ENCODE measurements around the gene VSIR.

The VSIR gene

DNA sequence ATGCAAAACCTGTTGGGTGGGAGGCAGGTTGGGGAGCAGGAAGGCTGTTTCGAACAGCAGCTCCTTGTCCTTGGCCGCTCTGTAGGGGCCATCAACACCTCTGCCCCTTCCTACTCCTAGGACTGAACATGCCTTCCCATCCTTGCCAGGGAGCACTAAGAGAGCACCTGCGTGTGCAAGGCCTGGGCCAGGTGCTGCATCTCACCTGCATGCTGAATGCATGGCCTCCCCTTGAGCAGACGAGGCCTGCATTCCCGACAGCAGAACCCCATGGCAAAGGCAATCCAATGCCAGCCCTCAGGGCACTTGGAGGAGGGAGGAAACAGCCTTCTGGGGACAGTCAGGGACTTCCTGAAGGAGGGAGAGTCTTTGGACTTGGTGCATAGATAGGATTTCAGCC, 11.0 kb downstream of the VSIR start:
- H3K27me3 ChIP-seq (ENCODE audit: insufficient read depth, low read length, poor library complexity, severe bottlenecking) = no peaks in the 10 kb centered on the region
- H3F3A ChIP-seq (ENCODE audit: low read depth) = no peaks in the 10 kb centered on the region
- H3K4me2 ChIP-seq (ENCODE audit: low read depth, low read length, poor library complexity, severe bottlenecking) = no peak overlapping the region
- H4K20me1 ChIP-seq (ENCODE audit: insufficient read depth, low read length, poor library complexity, severe bottlenecking) = no peaks in the 10 kb centered on the region
- no peaks in the 10 kb centered on the region for H3K9me3 ChIP-seq (ENCODE audit: insufficient read depth, low read depth, low read length)
- no peak overlapping the region for H3K9ac ChIP-seq (ENCODE audit: low read depth, low read length, poor library complexity, severe bottlenecking)
- H2AFZ ChIP-seq (ENCODE audit: low read length) = no peak overlapping the region
- H3K4me1 ChIP-seq (ENCODE audit: insufficient read depth, low read length, poor library complexity, severe bottlenecking) = peaks cover 22% of the 10 kb centered on the region
- no peaks in the 10 kb centered on the region for H3K9me2 ChIP-seq (replicated peaks; ENCODE audit: low read depth, low read length)
- H3K36me3 ChIP-seq (ENCODE audit: insufficient read depth, low read length) = no peaks in the 10 kb centered on the region
- H3K79me2 ChIP-seq (ENCODE audit: insufficient read depth, low read length) = no peaks in the 10 kb centered on the region
- TF ChIP-seq EZH2phosphoT487 (IDR thresholded peaks at IDR 0.05; ENCODE audit: borderline replicate concordance) (no peak), CTCF (conservative IDR thresholded peaks at IDR 0.05; ENCODE audit: low read length) (no peak)
- H3K4me3 ChIP-seq (ENCODE audit: low read length, poor library complexity, severe bottlenecking) = no peak overlapping the region

DNA sequence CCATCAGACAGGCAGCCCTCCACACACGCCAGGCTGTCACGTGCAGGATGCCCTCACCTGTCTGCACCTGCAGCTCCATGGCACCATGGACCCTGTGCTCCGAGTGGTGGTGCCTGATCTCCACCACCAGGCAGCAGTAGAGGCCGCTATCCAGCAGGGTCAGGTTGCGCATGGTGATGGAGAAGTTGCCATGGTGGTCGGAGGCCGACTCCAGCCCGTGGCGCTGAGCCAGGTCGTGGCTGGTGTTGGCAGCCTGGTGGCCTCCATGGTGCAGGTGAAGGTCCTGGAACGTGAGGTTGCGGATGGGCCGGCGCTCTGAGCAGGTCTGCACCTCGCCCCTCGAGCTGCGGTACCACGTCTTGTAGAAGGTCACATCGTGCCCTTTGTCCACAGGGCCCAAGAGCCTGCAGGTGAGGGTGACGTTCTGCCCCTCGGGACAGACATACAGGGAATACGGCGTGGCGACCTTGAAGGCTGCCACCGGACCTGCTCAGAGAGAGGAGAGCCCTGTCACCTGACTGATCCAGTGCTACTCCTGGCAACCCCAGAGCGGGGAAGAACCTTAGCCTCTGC, 11.7 kb downstream of the VSIR start:
- TF ChIP-seq CTCF (conservative IDR thresholded peaks at IDR 0.05; ENCODE audit: low read length) (peak; percentile 39; the same call in 1 of the 2 replicates), EZH2phosphoT487 (IDR thresholded peaks at IDR 0.05; ENCODE audit: borderline replicate concordance) (no peak)
- Histone ChIP-seq H3K9ac (ENCODE audit: low read depth, low read length, poor library complexity, severe bottlenecking) (no peak overlapping the region), H3K36me3 (ENCODE audit: insufficient read depth, low read length) (no peaks in the 10 kb centered on the region), H3K4me3 (ENCODE audit: low read length, poor library complexity, severe bottlenecking) (no peak overlapping the region), H3K4me1 (ENCODE audit: insufficient read depth, low read length, poor library complexity, severe bottlenecking) (peaks cover 25% of the 10 kb centered on the region), H2AFZ (ENCODE audit: low read length) (no peak overlapping the region), H3K79me2 (ENCODE audit: insufficient read depth, low read length) (no peaks in the 10 kb centered on the region), H3K9me3 (ENCODE audit: insufficient read depth, low read depth, low read length) (no peaks in the 10 kb centered on the region), H3K4me2 (ENCODE audit: low read depth, low read length, poor library complexity, severe bottlenecking) (no peak overlapping the region), H3F3A (ENCODE audit: low read depth) (no peaks in the 10 kb centered on the region), H4K20me1 (ENCODE audit: insufficient read depth, low read length, poor library complexity, severe bottlenecking) (no peaks in the 10 kb centered on the region), H3K9me2 (replicated peaks; ENCODE audit: low read depth, low read length) (no peaks in the 10 kb centered on the region), H3K27me3 (ENCODE audit: insufficient read depth, low read length, poor library complexity, severe bottlenecking) (no peaks in the 10 kb centered on the region)

GRCh38 chr10:71761105-71761511, 12.2 kb downstream of the VSIR start:
- Histone ChIP-seq H3K4me3 (ENCODE audit: low read length, poor library complexity, severe bottlenecking) (no peak overlapping the region), H3K4me2 (ENCODE audit: low read depth, low read length, poor library complexity, severe bottlenecking) (no peak overlapping the region), H3K79me2 (ENCODE audit: insufficient read depth, low read length) (no peaks in the 10 kb centered on the region), H3K27me3 (ENCODE audit: insufficient read depth, low read length, poor library complexity, severe bottlenecking) (no peaks in the 10 kb centered on the region), H3K9ac (ENCODE audit: low read depth, low read length, poor library complexity, severe bottlenecking) (no peak overlapping the region), H3K36me3 (ENCODE audit: insufficient read depth, low read length) (no peaks in the 10 kb centered on the region), H3F3A (ENCODE audit: low read depth) (no peaks in the 10 kb centered on the region), H3K9me3 (ENCODE audit: insufficient read depth, low read depth, low read length) (no peaks in the 10 kb centered on the region), H4K20me1 (ENCODE audit: insufficient read depth, low read length, poor library complexity, severe bottlenecking) (no peaks in the 10 kb centered on the region), H3K9me2 (replicated peaks; ENCODE audit: low read depth, low read length) (no peaks in the 10 kb centered on the region), H3K4me1 (ENCODE audit: insufficient read depth, low read length, poor library complexity, severe bottlenecking) (peaks cover 31% of the 10 kb centered on the region), H2AFZ (ENCODE audit: low read length) (no peak overlapping the region)
- TF ChIP-seq EZH2phosphoT487 (IDR thresholded peaks at IDR 0.05; ENCODE audit: borderline replicate concordance) (no peak), CTCF (conservative IDR thresholded peaks at IDR 0.05; ENCODE audit: low read length) (no peak)
